Neural cell (in vitro differentiated cells): ENCODE results near the gene ZNF597. TPM values are rescaled to one million over a fixed set of nuclear protein-coding genes. Genes with fewer than 3 reads are reported as not detected.

Experiments
- H2AFZ ChIP-seq: fragments of 200-600, 300-800 bp; sonication (generic), shearing (Covaris generic); 2 replicates; pipeline ENCODE4 v1.6.0; 2014; ENCODE audit warnings: low read depth, mild to moderate bottlenecking, antibody characterized with exemption, low read length, moderate library complexity
- H3F3A ChIP-seq: fragments of 200-600 bp; shearing (Covaris generic); 2 replicates; pipeline ENCODE4 v1.6.1; 2016; ENCODE audit warnings: mild to moderate bottlenecking, moderate library complexity, mixed read lengths, antibody characterized with exemption, low read length; ENCODE audit not compliant: insufficient read depth, poor library complexity, severe bottlenecking
- H3K27ac ChIP-seq: fragments of 200-600, 300-800 bp; sonication (generic), shearing (Covaris generic); 2 replicates; pipeline ENCODE4 v1.5.1; 2014; ENCODE audit warnings: mild to moderate bottlenecking, low read length, moderate library complexity
- H3K27me3 ChIP-seq: fragments of 300-800, 200-600 bp; sonication (generic), shearing (Covaris generic); 2 replicates; pipeline ENCODE4 v1.6.0; 2014; ENCODE audit warnings: mild to moderate bottlenecking, low read depth, low read length, moderate library complexity; ENCODE audit not compliant: insufficient read depth
- H3K36me3 ChIP-seq: fragments of 300-800, 200-600 bp; sonication (generic), shearing (Covaris generic); 2 replicates; pipeline ENCODE4 v1.5.1; 2014; ENCODE audit warnings: mild to moderate bottlenecking, antibody characterized with exemption, low read length, moderate library complexity; ENCODE audit not compliant: insufficient read depth
- H3K4me2 ChIP-seq: fragments of 300-800, 200-600 bp; sonication (generic), shearing (Covaris generic); 2 replicates; pipeline ENCODE4 v1.6.0; 2014; ENCODE audit warnings: mild to moderate bottlenecking, low read length
- H3K4me3 ChIP-seq: fragments of 300-800, 200-600 bp; sonication (generic), shearing (Covaris generic); 2 replicates; pipeline ENCODE4 v1.5.1; 2014; ENCODE audit warnings: mild to moderate bottlenecking, low read length, moderate library complexity
- H3K79me2 ChIP-seq: fragments of 200-600 bp; shearing (Covaris generic); replicated peaks from 2 replicates; pipeline ENCODE4 v1.6.0; 2014; ENCODE audit warnings: mild to moderate bottlenecking, low read length, moderate library complexity; ENCODE audit not compliant: insufficient read depth
- H3K9ac ChIP-seq: fragments of 300-800, 200-600 bp; sonication (generic), shearing (Covaris generic); 2 replicates; pipeline ENCODE4 v1.6.1; 2016; ENCODE audit warnings: mild to moderate bottlenecking, low read length, mixed read lengths
- H3K9me2 ChIP-seq: fragments of 200-600 bp; shearing (Covaris generic); 2 replicates; pipeline ENCODE4 v1.6.1; 2016; ENCODE audit warnings: mild to moderate bottlenecking, low read length, mixed read lengths; ENCODE audit not compliant: insufficient read depth
- H3K9me3 ChIP-seq: fragments of 200-600, 300-800 bp; sonication (generic), shearing (Covaris generic); 2 replicates; pipeline ENCODE4 v1.6.1; 2016; ENCODE audit warnings: mild to moderate bottlenecking, mixed run types, low read length, moderate library complexity, mixed read lengths
- H4K20me1 ChIP-seq: fragments of 200-600 bp; shearing (Covaris generic); 2 replicates; pipeline ENCODE4 v1.6.1; 2016; ENCODE audit warnings: mild to moderate bottlenecking, mixed run types; ENCODE audit not compliant: insufficient read depth
- EP300 ChIP-seq: fragments of 450-650 bp; conservative IDR thresholded peaks from 2 replicates; pipeline ENCODE4 v1.6.1; 2014; ENCODE audit warnings: antibody characterized with exemption, mild to moderate bottlenecking, moderate library complexity; ENCODE audit not compliant: poor library complexity, severe bottlenecking
- EZH2 ChIP-seq: fragments of 200-600, 300-800 bp; shearing (Covaris generic), sonication (generic); IDR thresholded peaks from 2 replicates; pipeline ENCODE4 v1.6.1; 2014; ENCODE audit warnings: antibody characterized with exemption, low read length, borderline replicate concordance, mild to moderate bottlenecking; ENCODE audit not compliant: insufficient read depth, poor library complexity, severe bottlenecking
- MXI1 ChIP-seq: fragments of 450-650 bp; conservative IDR thresholded peaks from 2 replicates; pipeline ENCODE4 v1.6.1; 2014; ENCODE audit warnings: antibody characterized with exemption, mild to moderate bottlenecking; ENCODE audit not compliant: poor library complexity, severe bottlenecking
- POLR2AphosphoS5 ChIP-seq: IDR thresholded peaks from 2 replicates; pipeline ENCODE4 v1.6.1; 2012
- RAD21 ChIP-seq: fragments of 450-650 bp; conservative IDR thresholded peaks from 2 replicates; pipeline ENCODE4 v1.6.1; 2014; ENCODE audit warnings: antibody characterized with exemption, mild to moderate bottlenecking, moderate library complexity
- SMC3 ChIP-seq: fragments of 450-650 bp; conservative IDR thresholded peaks from 2 replicates; pipeline ENCODE4 v1.6.1; 2014; ENCODE audit warnings: antibody characterized with exemption, mild to moderate bottlenecking, moderate library complexity; ENCODE audit not compliant: poor library complexity
- TAF1 ChIP-seq: IDR thresholded peaks from 2 replicates; pipeline ENCODE4 v1.6.1; 2012; ENCODE audit warnings: low read depth
- polyA plus RNA-seq: library from polyadenylated mRNA; depleted of rRNA; stranded (reverse); fragments of >200 nt; gene quantifications from 2 replicates; pipeline ENCODE4 v1.2.3, GENCODE V29; 2014
- TF ChIP-seq, protein P1 (sequence below): IDR thresholded peaks from 2 replicates; pipeline ENCODE4 v1.6.1; 2012; ENCODE audit warnings: borderline replicate concordance
- TF ChIP-seq, protein P2 (sequence below): fragments of 450-650 bp; IDR thresholded peaks from 2 replicates; pipeline ENCODE4 v1.5.1; 2014; ENCODE audit warnings: antibody characterized with exemption, mild to moderate bottlenecking, moderate library complexity; ENCODE audit not compliant: poor library complexity, severe bottlenecking

ZNF597 gene
- polyA plus RNA-seq, 1 donor from 2014 or later = 2.0 TPM

- Histone ChIP-seq H3K9me2 (no peaks in the 10 kb centered on the region), H3K9me3 (no peaks in the 10 kb centered on the region), H3F3A (no peaks in the 10 kb centered on the region), H3K4me3 (no peak overlapping the region), H3K4me2 (no peak overlapping the region), H2AFZ (no peak overlapping the region), H3K27me3 (no peaks in the 10 kb centered on the region), H3K36me3 (no peaks in the 10 kb centered on the region), H3K79me2 (no peaks in the 10 kb centered on the region), H3K9ac (no peak overlapping the region), H4K20me1 (no peaks in the 10 kb centered on the region), H3K27ac (no peak overlapping the region)
- TF ChIP-seq, protein P1, sequence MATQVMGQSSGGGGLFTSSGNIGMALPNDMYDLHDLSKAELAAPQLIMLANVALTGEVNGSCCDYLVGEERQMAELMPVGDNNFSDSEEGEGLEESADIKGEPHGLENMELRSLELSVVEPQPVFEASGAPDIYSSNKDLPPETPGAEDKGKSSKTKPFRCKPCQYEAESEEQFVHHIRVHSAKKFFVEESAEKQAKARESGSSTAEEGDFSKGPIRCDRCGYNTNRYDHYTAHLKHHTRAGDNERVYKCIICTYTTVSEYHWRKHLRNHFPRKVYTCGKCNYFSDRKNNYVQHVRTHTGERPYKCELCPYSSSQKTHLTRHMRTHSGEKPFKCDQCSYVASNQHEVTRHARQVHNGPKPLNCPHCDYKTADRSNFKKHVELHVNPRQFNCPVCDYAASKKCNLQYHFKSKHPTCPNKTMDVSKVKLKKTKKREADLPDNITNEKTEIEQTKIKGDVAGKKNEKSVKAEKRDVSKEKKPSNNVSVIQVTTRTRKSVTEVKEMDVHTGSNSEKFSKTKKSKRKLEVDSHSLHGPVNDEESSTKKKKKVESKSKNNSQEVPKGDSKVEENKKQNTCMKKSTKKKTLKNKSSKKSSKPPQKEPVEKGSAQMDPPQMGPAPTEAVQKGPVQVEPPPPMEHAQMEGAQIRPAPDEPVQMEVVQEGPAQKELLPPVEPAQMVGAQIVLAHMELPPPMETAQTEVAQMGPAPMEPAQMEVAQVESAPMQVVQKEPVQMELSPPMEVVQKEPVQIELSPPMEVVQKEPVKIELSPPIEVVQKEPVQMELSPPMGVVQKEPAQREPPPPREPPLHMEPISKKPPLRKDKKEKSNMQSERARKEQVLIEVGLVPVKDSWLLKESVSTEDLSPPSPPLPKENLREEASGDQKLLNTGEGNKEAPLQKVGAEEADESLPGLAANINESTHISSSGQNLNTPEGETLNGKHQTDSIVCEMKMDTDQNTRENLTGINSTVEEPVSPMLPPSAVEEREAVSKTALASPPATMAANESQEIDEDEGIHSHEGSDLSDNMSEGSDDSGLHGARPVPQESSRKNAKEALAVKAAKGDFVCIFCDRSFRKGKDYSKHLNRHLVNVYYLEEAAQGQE = no peak
- TF ChIP-seq EP300 (no peak), POLR2AphosphoS5 (no peak), SMC3 (no peak), TAF1 (no peak), EZH2 (no peak), MXI1 (no peak), RAD21 (no peak)
- TF ChIP-seq, protein P2, sequence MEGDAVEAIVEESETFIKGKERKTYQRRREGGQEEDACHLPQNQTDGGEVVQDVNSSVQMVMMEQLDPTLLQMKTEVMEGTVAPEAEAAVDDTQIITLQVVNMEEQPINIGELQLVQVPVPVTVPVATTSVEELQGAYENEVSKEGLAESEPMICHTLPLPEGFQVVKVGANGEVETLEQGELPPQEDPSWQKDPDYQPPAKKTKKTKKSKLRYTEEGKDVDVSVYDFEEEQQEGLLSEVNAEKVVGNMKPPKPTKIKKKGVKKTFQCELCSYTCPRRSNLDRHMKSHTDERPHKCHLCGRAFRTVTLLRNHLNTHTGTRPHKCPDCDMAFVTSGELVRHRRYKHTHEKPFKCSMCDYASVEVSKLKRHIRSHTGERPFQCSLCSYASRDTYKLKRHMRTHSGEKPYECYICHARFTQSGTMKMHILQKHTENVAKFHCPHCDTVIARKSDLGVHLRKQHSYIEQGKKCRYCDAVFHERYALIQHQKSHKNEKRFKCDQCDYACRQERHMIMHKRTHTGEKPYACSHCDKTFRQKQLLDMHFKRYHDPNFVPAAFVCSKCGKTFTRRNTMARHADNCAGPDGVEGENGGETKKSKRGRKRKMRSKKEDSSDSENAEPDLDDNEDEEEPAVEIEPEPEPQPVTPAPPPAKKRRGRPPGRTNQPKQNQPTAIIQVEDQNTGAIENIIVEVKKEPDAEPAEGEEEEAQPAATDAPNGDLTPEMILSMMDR = no peak
These were observed 44.5 kb upstream of the ZNF597 start for GRCh38 chr16:3487521-3488410.

- Histone ChIP-seq H4K20me1 (no peaks in the 10 kb centered on the region), H3K9me3 (no peaks in the 10 kb centered on the region), H3K4me3 (no peak overlapping the region), H3K27ac (no peak overlapping the region), H3K9ac (no peak overlapping the region), H2AFZ (no peak overlapping the region), H3K36me3 (no peaks in the 10 kb centered on the region), H3K4me2 (no peak overlapping the region), H3K27me3 (no peaks in the 10 kb centered on the region), H3F3A (no peaks in the 10 kb centered on the region), H3K79me2 (no peaks in the 10 kb centered on the region), H3K9me2 (no peaks in the 10 kb centered on the region)
- TF ChIP-seq RAD21 (no peak), SMC3 (no peak), POLR2AphosphoS5 (no peak)
These were observed 43.4 kb upstream of the ZNF597 start for GRCh38 chr16:3486506-3487215.
